IMR-90 (cell line): ENCODE data around the gene FBH1. TPM values are rescaled to one million over a fixed set of nuclear protein-coding genes. Genes with fewer than 3 reads are reported as not detected.
A peak's percentile ranks its signal among the peaks of the same experiment; 100 is the strongest.

Experiments used
- ATAC-seq: fragments of 200-7000 bp; cut with Tn5 transposase; 2 replicates; pipeline ENCODE4 v1.9.1; 2020; ENCODE audit warnings: low read depth, mild to moderate bottlenecking, moderate library complexity
- BruUV-seq: library from RNA; stranded (reverse); fragments of 400-500 nt; replicated peaks from 2 replicates; lab custom pipeline; 2021; lab: Mats Ljungman, UMichigan
- CTCF ChIA-PET: fragments of 300-600 bp; formaldehyde crosslinking; extraction: SDS; loops from one replicate; lab custom pipeline; 2021; ENCODE audit warnings: antibody characterized with exemption; lab: Yijun Ruan, JAX
- POLR2A ChIA-PET: fragments of 300-600 bp; sonication (Branson Sonifier 250); formaldehyde crosslinking; loops from one replicate; lab custom pipeline; 2022; ENCODE audit warnings: antibody characterized with exemption; ENCODE audit not compliant: unreplicated experiment; lab: Charles Lee
- DNase-seq: peaks from one replicate; pipeline ENCODE4 v3.0.0; 2013
- H2AFZ ChIP-seq: replicated peaks from 2 replicates; pipeline ENCODE3; 2013; ENCODE audit warnings: low read length, mild to moderate bottlenecking; ENCODE audit not compliant: poor library complexity
- H2AK5ac ChIP-seq: 2 replicates; pipeline ENCODE4 v1.6.1; 2013; ENCODE audit warnings: low read depth, low read length, inconsistent platforms
- H2AK9ac ChIP-seq: replicated peaks from 2 replicates; pipeline ENCODE3; 2013; ENCODE audit warnings: mild to moderate bottlenecking, low read depth, low read length, moderate library complexity; ENCODE audit not compliant: poor library complexity
- H2BK120ac ChIP-seq: 2 replicates; pipeline ENCODE4 v1.6.1; 2013; ENCODE audit warnings: low read depth, low read length, inconsistent platforms
- H2BK15ac ChIP-seq: 3 replicates; pipeline ENCODE4 v1.6.1; 2013; ENCODE audit warnings: low read depth, low read length, inconsistent platforms
- H2BK20ac ChIP-seq: 2 replicates; pipeline ENCODE4 v1.6.1; 2013; ENCODE audit warnings: low read depth, mild to moderate bottlenecking, inconsistent platforms, low read length, moderate library complexity
- H2BK5ac ChIP-seq: 2 replicates; pipeline ENCODE4 v1.6.1; 2013; ENCODE audit warnings: mild to moderate bottlenecking, low read depth, low read length, inconsistent platforms; ENCODE audit not compliant: poor library complexity, severe bottlenecking
- H3K14ac ChIP-seq: replicated peaks from 2 replicates; pipeline ENCODE4 v1.6.1; 2013; ENCODE audit warnings: low read depth, low read length, inconsistent platforms
- H3K18ac ChIP-seq: 2 replicates; pipeline ENCODE4 v1.6.1; 2013; ENCODE audit warnings: low read depth, low read length, control low read depth
- H3K23ac ChIP-seq: 2 replicates; pipeline ENCODE4 v1.6.1; 2013; ENCODE audit warnings: low read depth, low read length, inconsistent platforms
- H3K27ac ChIP-seq: 2 replicates; pipeline ENCODE4 v1.5.1; 2013; ENCODE audit warnings: mild to moderate bottlenecking, control low read depth, low read length; ENCODE audit not compliant: insufficient read depth
- H3K27me3 ChIP-seq: 2 replicates; pipeline ENCODE4 v1.6.1; 2013; ENCODE audit warnings: low read length; ENCODE audit not compliant: control insufficient read depth, insufficient read depth
- H3K36me3 ChIP-seq: 2 replicates; pipeline ENCODE4 v1.6.1; 2013; ENCODE audit warnings: low read length, mixed read lengths; ENCODE audit not compliant: control insufficient read depth, insufficient read depth
- H3K4ac ChIP-seq: 2 replicates; pipeline ENCODE4 v1.6.1; 2013; ENCODE audit warnings: low read depth, low read length, inconsistent platforms
- H3K4me1 ChIP-seq: 2 replicates; pipeline ENCODE4 v1.6.1; 2013; ENCODE audit warnings: low read length, mixed read lengths; ENCODE audit not compliant: control insufficient read depth, insufficient read depth
- H3K4me2 ChIP-seq: 2 replicates; pipeline ENCODE4 v1.6.1; 2013; ENCODE audit warnings: low read depth, mild to moderate bottlenecking, control low read depth, low read length, moderate library complexity
- H3K4me3 ChIP-seq: 2 replicates; pipeline ENCODE4 v1.5.1; 2013; ENCODE audit warnings: low read depth, mild to moderate bottlenecking, control low read depth, low read length, moderate library complexity; ENCODE audit not compliant: insufficient read depth
- H3K56ac ChIP-seq: 2 replicates; pipeline ENCODE4 v1.6.1; 2013; ENCODE audit warnings: low read length, inconsistent platforms; ENCODE audit not compliant: insufficient read depth; ENCODE audit errors: extremely low read depth
- H3K79me1 ChIP-seq, 2 experiments: 2 replicates each; pipeline ENCODE4 v1.6.1; 2013; ENCODE audit warnings: low read length in 2 of 2, inconsistent platforms in 1 of 2, low read depth in 1 of 2
- H3K9ac ChIP-seq: 2 replicates; pipeline ENCODE4 v1.6.1; 2013; ENCODE audit warnings: low read depth, low read length, control low read depth
- H3K9me1 ChIP-seq: 2 replicates; pipeline ENCODE4 v1.6.1; 2013; ENCODE audit warnings: low read length, inconsistent platforms; ENCODE audit not compliant: insufficient read depth
- H3K9me3 ChIP-seq: 2 replicates; pipeline ENCODE4 v1.6.1; 2013; ENCODE audit warnings: low read length; ENCODE audit not compliant: control insufficient read depth, insufficient read depth
- H4K20me1 ChIP-seq: 2 replicates; pipeline ENCODE4 v1.6.1; 2013; ENCODE audit warnings: low read length, inconsistent platforms; ENCODE audit not compliant: insufficient read depth
- H4K5ac ChIP-seq: 2 replicates; pipeline ENCODE4 v1.6.1; 2013; ENCODE audit warnings: mild to moderate bottlenecking, low read depth, low read length, control low read depth
- H4K8ac ChIP-seq, 2 experiments: 2 replicates each; pipeline ENCODE4 v1.6.1; 2013; ENCODE audit warnings: low read depth in 2 of 2, low read length in 2 of 2, control low read depth in 1 of 2, inconsistent platforms in 1 of 2
- H4K91ac ChIP-seq: 2 replicates; pipeline ENCODE4 v1.6.1; 2013; ENCODE audit warnings: low read depth, low read length, inconsistent platforms; ENCODE audit not compliant: insufficient read depth
- CEBPB ChIP-seq: IDR thresholded peaks from 2 replicates; pipeline ENCODE4 v1.6.1; 2012; ENCODE audit warnings: low read depth, low read length, improper control_type of control experiment
- FOS ChIP-seq: fragments of 150-350 bp; IDR thresholded peaks from 2 replicates; pipeline ENCODE4 v1.6.1; 2016; ENCODE audit warnings: low read depth, low read length
- MAZ ChIP-seq: IDR thresholded peaks from 2 replicates; pipeline ENCODE4 v1.6.1; 2012; ENCODE audit warnings: low read depth, mild to moderate bottlenecking, low read length, improper control_type of control experiment, moderate library complexity, borderline replicate concordance
- RAD21 ChIP-seq: IDR thresholded peaks from 2 replicates; pipeline ENCODE4 v1.6.1; 2012; ENCODE audit warnings: low read length, improper control_type of control experiment
- RFX5 ChIP-seq: IDR thresholded peaks from 2 replicates; pipeline ENCODE4 v1.8.0; 2012; ENCODE audit warnings: low read depth, mild to moderate bottlenecking, low read length, moderate library complexity
- WGBS, 2 experiments: methylation state at CpG; one replicate each; pipeline versions ENCODE4 v1.1.5 to v1.1.7; 2013; ENCODE audit warnings: missing lambda C conversion rate in 2 of 2; ENCODE audit not compliant: insufficient read length in 1 of 2; ENCODE audit errors: extremely low coverage in 2 of 2; 5-methylcytosine and 5-hydroxymethylcytosine counted together
- dilution Hi-C: fragments of 300-500 bp; cut with HindIII; formaldehyde crosslinking; loops from one replicate; pipeline ENCODE4 v1.14.3; 2018; ENCODE audit warnings: low sequenced_read_pairs; ENCODE audit not compliant: unreplicated experiment
- in situ Hi-C: fragments of 300-500 bp; cut with MboI; formaldehyde crosslinking; loops from 3 replicates; pipeline ENCODE4 v1.14.3; 2019; ENCODE audit warnings: low sequenced_read_pairs, inconsistent platforms, mixed read lengths
- intact Hi-C: fragments of 100-400 bp; cut with micrococcal nuclease; formaldehyde crosslinking; loops from 2 replicates; pipeline ENCODE4 v1.10.0; 2022
- polyA plus RNA-seq, 3 experiments: library from polyadenylated mRNA; depleted of rRNA; stranded (reverse); fragments of >200 nt; gene quantifications; 2 replicates each; pipeline ENCODE4 v1.2.3, GENCODE V29; 2012; ENCODE audit warnings: low replicate concordance in 1 of 3
- total RNA-seq: library from RNA; depleted of rRNA; stranded (reverse); fragments of >200 nt; gene quantifications from 2 replicates; pipeline ENCODE4 v1.2.3, GENCODE V29; 2012
- TF ChIP-seq, protein P1 (sequence below): fragments of 150-350 bp; IDR thresholded peaks from 2 replicates; pipeline ENCODE4 v1.6.1; 2017; ENCODE audit warnings: mild to moderate bottlenecking, antibody characterized with exemption, low read length, low read depth
- TF ChIP-seq, protein P2 (sequence below): conservative IDR thresholded peaks from 2 replicates; pipeline ENCODE4 v1.5.1; 2012; ENCODE audit warnings: mild to moderate bottlenecking, low read depth, low read length, improper control_type of control experiment

Gene FBH1
- total and polyA plus RNA-seq, 2 of the 4 experiments (the other 2 are of a cell fraction), result 59.3 to 72.2 TPM

DNA sequence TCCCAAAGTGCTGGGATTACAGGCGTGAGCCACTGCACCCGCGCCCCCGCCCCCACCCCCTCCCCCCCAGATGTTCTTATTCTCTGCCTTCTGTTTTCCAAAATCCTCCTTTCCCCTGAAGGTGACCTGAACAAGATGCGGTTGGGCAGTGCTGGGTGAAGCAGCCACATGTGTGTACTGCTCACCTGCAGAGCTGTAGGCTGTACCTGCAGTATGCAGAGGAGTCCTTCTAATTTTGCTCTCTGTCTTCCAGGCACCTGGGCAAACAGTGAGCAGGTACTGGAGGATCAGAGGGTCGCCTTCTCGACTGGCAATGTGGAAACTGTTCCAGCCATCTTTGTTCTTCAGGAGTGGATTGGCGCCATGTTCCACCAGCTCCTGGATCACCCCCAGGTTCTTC, 2.4 kb upstream of the FBH1 start:
- Histone ChIP-seq H3K27ac (peak overlapping the region; percentile 83; the same call in 1 of the 2 replicates), H2AK9ac (no peak overlapping the region), H3K36me3 (peaks cover 20% of the 10 kb centered on the region), H4K91ac (no peak overlapping the region), H3K18ac (peak overlapping the region; percentile 28; the same call in 1 of the 2 replicates), H2AFZ (no peak overlapping the region), H3K14ac (peak overlapping the region; percentile 28; the same call in 1 of the 2 replicates), H3K27me3 (no peaks in the 10 kb centered on the region), H2BK20ac (no peak overlapping the region), H4K20me1 (peaks cover 32% of the 10 kb centered on the region), H3K79me1 (peaks cover 29 to 35% of the 10 kb centered on the region in 2 experiments), H3K4me1 (peaks cover 14% of the 10 kb centered on the region), H2AK5ac (peak overlapping the region; percentile 48), H3K4me3 (no peak overlapping the region), H3K9me1 (peaks cover 15% of the 10 kb centered on the region), H4K5ac (no peak overlapping the region), H3K4me2 (peak overlapping the region; percentile 96; the same call in 1 of the 2 replicates), H3K9ac (no peak overlapping the region), H2BK15ac (no peak overlapping the region), H3K4ac (0 out of 2 replicates have a peak overlapping the region, but pooled peaks have one; percentile 70), H3K23ac (peak overlapping the region; percentile 0; the same call in 1 of the 2 replicates), H2BK120ac (no peak overlapping the region), H4K8ac (peak overlapping the region in 1 of 2 experiments; percentile 27; a peak in 1 of 4 replicates), H3K9me3 (no peaks in the 10 kb centered on the region), H2BK5ac (peak overlapping the region; percentile 20), H3K56ac (no peak overlapping the region)
- ATAC-seq (no peak), DNase-seq (no peak)
- dilution Hi-C loops (no loop called here), in situ Hi-C loops (loop anchor here (10.0 kb wide), 1 partner anchor 203 kb away; the partner anchor contains the start of gene TASOR2), intact Hi-C loops (loop anchor here (1.0 to 5.0 kb wide), 3 partner anchors 75 to 200 kb away; partner anchors contain the start of genes GDI2 and IL15RA)
- CTCF ChIA-PET, result interaction anchor here (1.3 to 1.4 kb wide), 2 partner anchors 258 to 265 kb away, joined by 4 to 5 read pairs; no protein-coding TSS in a partner anchor
- BruUV-seq, result no TSS peak
- TF ChIP-seq RAD21 (no peak), CEBPB (no peak), MAZ (no peak), FOS (no peak), RFX5 (no peak)
- TF ChIP-seq, protein P1, sequence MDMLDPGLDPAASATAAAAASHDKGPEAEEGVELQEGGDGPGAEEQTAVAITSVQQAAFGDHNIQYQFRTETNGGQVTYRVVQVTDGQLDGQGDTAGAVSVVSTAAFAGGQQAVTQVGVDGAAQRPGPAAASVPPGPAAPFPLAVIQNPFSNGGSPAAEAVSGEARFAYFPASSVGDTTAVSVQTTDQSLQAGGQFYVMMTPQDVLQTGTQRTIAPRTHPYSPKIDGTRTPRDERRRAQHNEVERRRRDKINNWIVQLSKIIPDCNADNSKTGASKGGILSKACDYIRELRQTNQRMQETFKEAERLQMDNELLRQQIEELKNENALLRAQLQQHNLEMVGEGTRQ, result no peak
- TF ChIP-seq, protein P2, sequence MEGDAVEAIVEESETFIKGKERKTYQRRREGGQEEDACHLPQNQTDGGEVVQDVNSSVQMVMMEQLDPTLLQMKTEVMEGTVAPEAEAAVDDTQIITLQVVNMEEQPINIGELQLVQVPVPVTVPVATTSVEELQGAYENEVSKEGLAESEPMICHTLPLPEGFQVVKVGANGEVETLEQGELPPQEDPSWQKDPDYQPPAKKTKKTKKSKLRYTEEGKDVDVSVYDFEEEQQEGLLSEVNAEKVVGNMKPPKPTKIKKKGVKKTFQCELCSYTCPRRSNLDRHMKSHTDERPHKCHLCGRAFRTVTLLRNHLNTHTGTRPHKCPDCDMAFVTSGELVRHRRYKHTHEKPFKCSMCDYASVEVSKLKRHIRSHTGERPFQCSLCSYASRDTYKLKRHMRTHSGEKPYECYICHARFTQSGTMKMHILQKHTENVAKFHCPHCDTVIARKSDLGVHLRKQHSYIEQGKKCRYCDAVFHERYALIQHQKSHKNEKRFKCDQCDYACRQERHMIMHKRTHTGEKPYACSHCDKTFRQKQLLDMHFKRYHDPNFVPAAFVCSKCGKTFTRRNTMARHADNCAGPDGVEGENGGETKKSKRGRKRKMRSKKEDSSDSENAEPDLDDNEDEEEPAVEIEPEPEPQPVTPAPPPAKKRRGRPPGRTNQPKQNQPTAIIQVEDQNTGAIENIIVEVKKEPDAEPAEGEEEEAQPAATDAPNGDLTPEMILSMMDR, result no peak
- POLR2A ChIA-PET, result no interaction called here
- WGBS, 2 experiments, result 100% methylated on average over 2 of the region's 8 CpGs; no CpG with 5 or more reads in 1 of the 2 experiments
